Vagina (tissue), 2 donors: ENCODE measurements around the gene RPP38.

Experiments
- CTCF ChIP-seq, 3 experiments: fragments of 450-650 bp in 2 of 3; fragments of 200-600 bp in 1 of 3; sonication (generic) in 1 of 3; IDR thresholded peaks; one replicate each; pipeline ENCODE4 v1.5.1; 2017 to 2019; ENCODE audit warnings: antibody characterized with exemption in 3 of 3, mild to moderate bottlenecking in 2 of 3, moderate library complexity in 2 of 3
- POLR2A ChIP-seq, 2 donors: fragments of 450-650 bp; IDR thresholded peaks; one replicate each; pipeline ENCODE4 v1.6.1; 2017; ENCODE audit warnings: antibody characterized with exemption in 2 of 2, mild to moderate bottlenecking in 2 of 2, moderate library complexity in 2 of 2

- no peak for TF ChIP-seq CTCF (IDR thresholded peaks at IDR 0.05)
- no peak for TF ChIP-seq POLR2A (IDR thresholded peaks at IDR 0.05)
Observed at GRCh38 chr10:15091418-15091817, 5.7 kb upstream of the RPP38 start.
